Smooth muscle cell (in vitro differentiated cells): Measurements from ENCODE around the gene TJP3. TPM values are rescaled to one million over a fixed set of nuclear protein-coding genes. Genes with fewer than 3 reads are reported as not detected.

Experiments
- DNase-seq: peaks from one replicate; lab custom pipeline; 2025; ENCODE audit not compliant: unreplicated experiment; lab: John Stamatoyannopoulos, UW
- H2AFZ ChIP-seq: fragments of 200-600 bp; sonication (generic); 2 replicates; pipeline ENCODE4 v1.6.0; 2016; ENCODE audit warnings: antibody characterized with exemption, low read depth, mild to moderate bottlenecking
- H3F3A ChIP-seq: fragments of 200-600 bp; sonication (generic); 2 replicates; pipeline ENCODE4 v1.6.0; 2017; ENCODE audit warnings: antibody characterized with exemption, low read depth
- H3K27ac ChIP-seq: fragments of 200-600 bp; sonication (generic); 2 replicates; pipeline ENCODE4 v1.5.1; 2016; ENCODE audit warnings: low read depth, mild to moderate bottlenecking
- H3K27me3 ChIP-seq: fragments of 200-600 bp; sonication (generic); 2 replicates; pipeline ENCODE4 v1.6.1; 2016; ENCODE audit warnings: low read depth, mild to moderate bottlenecking
- H3K36me3 ChIP-seq: fragments of 200-600 bp; sonication (generic); 2 replicates; pipeline ENCODE4 v1.5.1; 2016; ENCODE audit warnings: low read depth
- H3K4me1 ChIP-seq: fragments of 200-600 bp; sonication (generic); 2 replicates; pipeline ENCODE4 v1.5.1; 2016; ENCODE audit warnings: low read depth
- H3K4me2 ChIP-seq: fragments of 200-600 bp; sonication (generic); 2 replicates; pipeline ENCODE4 v1.6.0; 2016; ENCODE audit warnings: mild to moderate bottlenecking
- H3K4me3 ChIP-seq: fragments of 200-600 bp; sonication (generic); 2 replicates; pipeline ENCODE4 v1.5.1; 2016; ENCODE audit warnings: mild to moderate bottlenecking
- H3K79me2 ChIP-seq: fragments of 200-600 bp; sonication (generic); 2 replicates; pipeline ENCODE4 v1.6.0; 2016; ENCODE audit warnings: low read depth, mild to moderate bottlenecking
- H3K9ac ChIP-seq: fragments of 200-600 bp; sonication (generic); 2 replicates; pipeline ENCODE4 v1.6.0; 2016; ENCODE audit warnings: low read depth
- H3K9me3 ChIP-seq: fragments of 200-600 bp; sonication (generic); replicated peaks from 2 replicates; pipeline ENCODE4 v1.5.1; 2016; ENCODE audit warnings: low read depth
- H4K20me1 ChIP-seq: fragments of 200-600 bp; sonication (generic); 2 replicates; pipeline ENCODE4 v1.6.0; 2016; ENCODE audit warnings: low read depth
- CTCF ChIP-seq: fragments of 200-600 bp; sonication (generic); IDR thresholded peaks from 2 replicates; pipeline ENCODE4 v1.5.1; 2017; ENCODE audit warnings: borderline replicate concordance, mild to moderate bottlenecking, antibody characterized with exemption; ENCODE audit not compliant: insufficient read depth, poor library complexity, severe bottlenecking
- WGBS: methylation state at CpG from one replicate; pipeline ENCODE4 v1.1.7; 2016; ENCODE audit warnings: low lambda C conversion rate; 5-methylcytosine and 5-hydroxymethylcytosine counted together
- polyA plus RNA-seq: library from polyadenylated mRNA; unstranded; fragments of >200 nt; fragmentation: Nextera tagmentation; extraction: Ambion mirVana; gene quantifications from 2 replicates; pipeline ENCODE4 v1.2.1, GENCODE V29; 2016
- total RNA-seq: library from RNA; depleted of rRNA; stranded (reverse); fragments of >200 nt; gene quantifications from 2 replicates; pipeline ENCODE4 v1.2.3, GENCODE V29; 2014

Gene TJP3
- total and polyA plus RNA-seq, 2 experiments from 2014 or later, result 1.2 to 6.2 TPM

- Histone ChIP-seq H3K27ac (no peak overlapping the region), H4K20me1 (no peaks in the 10 kb centered on the region), H3K4me2 (no peak overlapping the region), H3K9ac (no peak overlapping the region), H3K79me2 (no peaks in the 10 kb centered on the region), H3K4me1 (no peaks in the 10 kb centered on the region), H3K36me3 (no peaks in the 10 kb centered on the region), H2AFZ (no peak overlapping the region), H3K4me3 (no peak overlapping the region), H3K9me3 (no peaks in the 10 kb centered on the region), H3K27me3 (peaks cover 3% of the 10 kb centered on the region), H3F3A (no peaks in the 10 kb centered on the region)
- no peak for DNase-seq
- WGBS, result 74% methylated on average over 3 of the region's 3 CpGs
- no peak for TF ChIP-seq CTCF
These were observed 83.9 kb downstream of the TJP3 start for GRCh38 chr19:3792114-3792513.

- no peak for DNase-seq
- no peaks in the 10 kb centered on the region for H4K20me1 ChIP-seq
- H3F3A ChIP-seq, result no peaks in the 10 kb centered on the region
- WGBS, result 90% methylated on average over 3 of the region's 3 CpGs
- H3K36me3 ChIP-seq, result no peaks in the 10 kb centered on the region
- no peaks in the 10 kb centered on the region for H3K9me3 ChIP-seq
- no peak overlapping the region for H2AFZ ChIP-seq
- no peak overlapping the region for H3K4me3 ChIP-seq
- no peak overlapping the region for H3K27ac ChIP-seq
- H3K9ac ChIP-seq, result no peak overlapping the region
- no peaks in the 10 kb centered on the region for H3K79me2 ChIP-seq
- no peaks in the 10 kb centered on the region for H3K4me1 ChIP-seq
- H3K4me2 ChIP-seq, result no peak overlapping the region
- no peaks in the 10 kb centered on the region for H3K27me3 ChIP-seq
- no peak for TF ChIP-seq CTCF
These were observed 85.6 kb downstream of the TJP3 start for GRCh38 chr19:3793799-3794198.

- no peaks in the 10 kb centered on the region for H3K36me3 ChIP-seq
- no peak for TF ChIP-seq CTCF
- no peak overlapping the region for H2AFZ ChIP-seq
- no peaks in the 10 kb centered on the region for H3F3A ChIP-seq
- no peak overlapping the region for H3K4me2 ChIP-seq
- H3K27me3 ChIP-seq, result peaks cover 24% of the 10 kb centered on the region
- H3K9ac ChIP-seq, result no peak overlapping the region
- no peaks in the 10 kb centered on the region for H3K79me2 ChIP-seq
- H3K4me3 ChIP-seq, result no peak overlapping the region
- WGBS, result 94% methylated on average over 2 of the region's 2 CpGs
- no peak overlapping the region for H3K27ac ChIP-seq
- H3K4me1 ChIP-seq, result no peaks in the 10 kb centered on the region
- H3K9me3 ChIP-seq, result no peaks in the 10 kb centered on the region
- H4K20me1 ChIP-seq, result no peaks in the 10 kb centered on the region
- DNase-seq, result no peak
These were observed 88.2 kb downstream of the TJP3 start for GRCh38 chr19:3796358-3796757.

GRCh38 chr19:3798137-3798536 is 90.0 kb downstream of the TJP3 start:
- TF ChIP-seq CTCF, result no peak
- Histone ChIP-seq H2AFZ (no peak overlapping the region), H3K4me1 (no peaks in the 10 kb centered on the region), H3K9me3 (no peaks in the 10 kb centered on the region), H3K4me3 (no peak overlapping the region), H3K36me3 (no peaks in the 10 kb centered on the region), H3K9ac (no peak overlapping the region), H3K4me2 (no peak overlapping the region), H3K79me2 (no peaks in the 10 kb centered on the region), H4K20me1 (no peaks in the 10 kb centered on the region), H3F3A (no peaks in the 10 kb centered on the region), H3K27ac (no peak overlapping the region), H3K27me3 (peaks cover 37% of the 10 kb centered on the region)
- WGBS, result 86% methylated on average over 6 of the region's 6 CpGs
- no peak for DNase-seq
